Mammary epithelial cell (primary cell): ENCODE results near the gene CLIC3.

Experiments
- CTCF ChIP-seq, 2 donors: IDR thresholded peaks in 1 of 2; conservative IDR thresholded peaks in 1 of 2; 2 replicates each; pipeline ENCODE4 v1.5.1; 2011 to 2012; ENCODE audit warnings: inconsistent platforms in 2 of 2, low read length in 2 of 2, mild to moderate bottlenecking in 2 of 2, control low read depth in 1 of 2, low read depth in 1 of 2; ENCODE audit not compliant: insufficient read depth in 1 of 2; ENCODE audit errors: extremely low read depth in 1 of 2
- EZH2 ChIP-seq: IDR thresholded peaks from 2 replicates; pipeline ENCODE4 v1.6.1; 2012; ENCODE audit warnings: low read length, inconsistent platforms, borderline replicate concordance

- TF ChIP-seq CTCF (conservative IDR thresholded peaks at IDR 0.05 in 1 of 2, IDR thresholded peaks at IDR 0.05 in 1 of 2; ENCODE audit: extremely low read depth in 1 of 2, insufficient read depth in 1 of 2, low read depth in 1 of 2, low read length in 2 of 2) (no peak), EZH2 (no peak)
These were observed 35.7 kb upstream of the CLIC3 start, which contains the start of gene FUT7 for GRCh38 chr9:137031904-137032640.
